MG63 (cell line): ENCODE data around the gene CACHD1. TPM values are rescaled to one million over a fixed set of nuclear protein-coding genes. Genes with fewer than 3 reads are reported as not detected.

Source experiments
- DNase-seq: peaks from one replicate; pipeline ENCODE4 v3.0.0-alpha.2; 2020
- H3K27me3 ChIP-seq: fragments of 250-450 bp; sonication (Bioruptor Pico); 2 replicates; pipeline ENCODE4 v1.5.1; 2020; ENCODE audit warnings: mild to moderate bottlenecking, moderate library complexity
- H3K36me3 ChIP-seq: fragments of 250-450 bp; sonication (Bioruptor Pico); 2 replicates; pipeline ENCODE4 v1.5.1; 2020; ENCODE audit warnings: mild to moderate bottlenecking, moderate library complexity
- H3K4me3 ChIP-seq: fragments of 250-450 bp; sonication (Bioruptor Pico); 2 replicates; pipeline ENCODE4 v1.5.1; 2020; ENCODE audit warnings: mild to moderate bottlenecking, moderate library complexity
- H3K9me3 ChIP-seq: fragments of 250-450 bp; sonication (Bioruptor Pico); 2 replicates; pipeline ENCODE4 v1.5.1; 2020; ENCODE audit warnings: mild to moderate bottlenecking, moderate library complexity
- total RNA-seq: library from RNA; depleted of rRNA; stranded (reverse); fragments of >200 nt; shearing (Covaris generic); gene quantifications from 2 replicates; pipeline ENCODE4 v1.2.3, GENCODE V29; 2014; ENCODE audit warnings: low replicate concordance

CACHD1 gene
- total RNA-seq, 1 experiment from 2014 or later, result 5.7 TPM

GRCh38 chr1:64469116-64469976 lies 583 bp upstream of the CACHD1 start:
- peaks cover 2% of the 10 kb centered on the region; the same call in 1 of the 2 replicates for H3K27me3 ChIP-seq
- no peak for DNase-seq
- no peaks in the 10 kb centered on the region for H3K9me3 ChIP-seq
- H3K36me3 ChIP-seq, result no peaks in the 10 kb centered on the region
- peak overlapping the region; percentile 53 for H3K4me3 ChIP-seq

GRCh38 chr1:64470665-64471217 lies 812 bp downstream of the CACHD1 start:
- Histone ChIP-seq H3K36me3 (no peaks in the 10 kb centered on the region), H3K9me3 (no peaks in the 10 kb centered on the region), H3K4me3 (peak overlapping the region; percentile 53), H3K27me3 (peaks cover 2% of the 10 kb centered on the region; the same call in 1 of the 2 replicates)
- peak; percentile 42 for DNase-seq

- no peaks in the 10 kb centered on the region for H3K36me3 ChIP-seq
- peak; percentile 33 for DNase-seq
- H3K4me3 ChIP-seq, result peak overlapping the region; percentile 53
Measured at GRCh38 chr1:64471218-64472039, 1.5 kb downstream of the CACHD1 start.

GRCh38 chr1:64472040-64472376 lies 2.1 kb downstream of the CACHD1 start:
- Histone ChIP-seq H3K27me3 (peaks cover 2% of the 10 kb centered on the region; the same call in 1 of the 2 replicates), H3K4me3 (peak overlapping the region; percentile 53), H3K9me3 (no peaks in the 10 kb centered on the region), H3K36me3 (no peaks in the 10 kb centered on the region)
- DNase-seq, result no peak

More at GRCh38 chr1:64471218-64472039, 1.5 kb downstream of the CACHD1 start:
- peaks cover 2% of the 10 kb centered on the region; the same call in 1 of the 2 replicates for H3K27me3 ChIP-seq
- no peaks in the 10 kb centered on the region for H3K9me3 ChIP-seq

- no peaks in the 10 kb centered on the region for H3K36me3 ChIP-seq
- H3K4me3 ChIP-seq, result no peak overlapping the region
- DNase-seq, result no peak
- H3K9me3 ChIP-seq, result no peaks in the 10 kb centered on the region
- H3K27me3 ChIP-seq, result peaks cover 2% of the 10 kb centered on the region; the same call in 1 of the 2 replicates
Measured at GRCh38 chr1:64472805-64473204, 2.9 kb downstream of the CACHD1 start.

GRCh38 chr1:64473367-64473766 lies 3.4 kb downstream of the CACHD1 start:
- no peaks in the 10 kb centered on the region for H3K36me3 ChIP-seq
- DNase-seq, result no peak
- H3K4me3 ChIP-seq, result no peak overlapping the region
- no peaks in the 10 kb centered on the region for H3K9me3 ChIP-seq
- H3K27me3 ChIP-seq, result no peaks in the 10 kb centered on the region; the same call in 1 of the 2 replicates

- no peaks in the 10 kb centered on the region; the same call in 1 of the 2 replicates for H3K27me3 ChIP-seq
- DNase-seq, result no peak
Measured at GRCh38 chr1:64474133-64474532, 4.2 kb downstream of the CACHD1 start.

GRCh38 chr1:64474665-64475439 lies 4.9 kb downstream of the CACHD1 start:
- no peaks in the 10 kb centered on the region for H3K27me3 ChIP-seq
- H3K4me3 ChIP-seq, result no peak overlapping the region
- no peaks in the 10 kb centered on the region for H3K9me3 ChIP-seq
- no peaks in the 10 kb centered on the region for H3K36me3 ChIP-seq
- DNase-seq, result peak; percentile 92

More at GRCh38 chr1:64474133-64474532, 4.2 kb downstream of the CACHD1 start:
- no peak overlapping the region for H3K4me3 ChIP-seq
- H3K36me3 ChIP-seq, result no peaks in the 10 kb centered on the region
- no peaks in the 10 kb centered on the region for H3K9me3 ChIP-seq

- no peaks in the 10 kb centered on the region for H3K27me3 ChIP-seq
- DNase-seq, result peak; percentile 48
- H3K36me3 ChIP-seq, result no peaks in the 10 kb centered on the region
- H3K4me3 ChIP-seq, result no peak overlapping the region
- no peaks in the 10 kb centered on the region for H3K9me3 ChIP-seq
Measured at GRCh38 chr1:64476251-64476952, 6.5 kb downstream of the CACHD1 start.

GRCh38 chr1:64478594-64479470 lies 8.9 kb downstream of the CACHD1 start:
- H3K27me3 ChIP-seq, result no peaks in the 10 kb centered on the region

GRCh38 chr1:64479874-64480273 lies 9.9 kb downstream of the CACHD1 start:
- Histone ChIP-seq H3K9me3 (no peaks in the 10 kb centered on the region), H3K36me3 (no peaks in the 10 kb centered on the region), H3K4me3 (no peak overlapping the region), H3K27me3 (no peaks in the 10 kb centered on the region)
- DNase-seq, result peak; percentile 13

More at GRCh38 chr1:64478594-64479470, 8.9 kb downstream of the CACHD1 start:
- no peaks in the 10 kb centered on the region for H3K9me3 ChIP-seq
- H3K36me3 ChIP-seq, result no peaks in the 10 kb centered on the region
- no peak overlapping the region for H3K4me3 ChIP-seq
- DNase-seq, result no peak

GRCh38 chr1:64480999-64481772 lies 11.3 kb downstream of the CACHD1 start:
- DNase-seq, result no peak
- H3K4me3 ChIP-seq, result no peak overlapping the region
- H3K27me3 ChIP-seq, result no peaks in the 10 kb centered on the region
- H3K36me3 ChIP-seq, result no peaks in the 10 kb centered on the region
- no peaks in the 10 kb centered on the region for H3K9me3 ChIP-seq

GRCh38 chr1:64482128-64482527 lies 12.2 kb downstream of the CACHD1 start:
- no peaks in the 10 kb centered on the region for H3K36me3 ChIP-seq
- no peak overlapping the region for H3K4me3 ChIP-seq
- DNase-seq, result no peak
- no peaks in the 10 kb centered on the region for H3K9me3 ChIP-seq
- no peaks in the 10 kb centered on the region for H3K27me3 ChIP-seq

GRCh38 chr1:64482720-64483119 lies 12.8 kb downstream of the CACHD1 start:
- no peak overlapping the region for H3K4me3 ChIP-seq
- no peak for DNase-seq
- H3K9me3 ChIP-seq, result no peaks in the 10 kb centered on the region
- no peaks in the 10 kb centered on the region for H3K36me3 ChIP-seq
- no peaks in the 10 kb centered on the region for H3K27me3 ChIP-seq
